COLO668 (cell line): ENCODE measurements around the gene HLA-B.

Source experiments
- DNase-seq: peaks from one replicate; lab custom pipeline; 2025; ENCODE audit not compliant: unreplicated experiment; lab: John Stamatoyannopoulos, UW

Gene HLA-B

GRCh38 chr6:31308050-31308844 lies 48.7 kb downstream of the HLA-B start:
- no peak for DNase-seq

GRCh38 chr6:31307669-31308049 lies 49.3 kb downstream of the HLA-B start:
- DNase-seq, result no peak

- no peak for DNase-seq
Measured at GRCh38 chr6:31305703-31306219, 51.2 kb downstream of the HLA-B start.

- DNase-seq, result no peak
Measured at GRCh38 chr6:31304683-31305082, 52.3 kb downstream of the HLA-B start.
